CD14-positive monocyte (primary cell): ENCODE data around the gene BATF. TPM values are rescaled to one million over a fixed set of nuclear protein-coding genes. Genes with fewer than 3 reads are reported as not detected.

Source experiments
- DNase-seq, 3 donors: peaks; one replicate each; pipeline ENCODE4 v3.0.0-alpha.2; 2011 to 2022
- H2AFZ ChIP-seq: 2 replicates; pipeline ENCODE4 v1.6.0; 2012; ENCODE audit warnings: mild to moderate bottlenecking, low read depth, low read length, inconsistent platforms; ENCODE audit not compliant: insufficient read depth, poor library complexity, severe bottlenecking
- H3K27ac ChIP-seq, 2 donors: 1 replicate in 1 of 2; 2 replicates in 1 of 2; pipeline ENCODE4 v1.5.1; 2012 to 2013; ENCODE audit warnings: low read length in 2 of 2, control low read depth in 1 of 2, inconsistent platforms in 1 of 2, low read depth in 1 of 2, mild to moderate bottlenecking in 1 of 2
- H3K27me3 ChIP-seq, 2 donors: one replicate each; pipeline versions ENCODE4 v1.6.0 to v1.6.1; 2011 to 2013; ENCODE audit warnings: low read length in 2 of 2; ENCODE audit not compliant: control insufficient read depth in 2 of 2, insufficient read depth in 2 of 2
- H3K36me3 ChIP-seq, 2 donors: replicated peaks in 1 of 2; 1 replicate in 1 of 2; 2 replicates in 1 of 2; pipeline versions ENCODE4 v1.5.1 to v1.6.1; 2012 to 2013; ENCODE audit warnings: low read length in 2 of 2, control low read depth in 1 of 2, inconsistent platforms in 1 of 2, mild to moderate bottlenecking in 1 of 2; ENCODE audit not compliant: insufficient read depth in 2 of 2, control insufficient read depth in 1 of 2
- H3K4me1 ChIP-seq, 2 donors: 1 replicate in 1 of 2; 2 replicates in 1 of 2; pipeline versions ENCODE4 v1.5.1 to v1.6.1; 2012 to 2013; ENCODE audit warnings: low read length in 2 of 2, control low read depth in 1 of 2, inconsistent platforms in 1 of 2, mild to moderate bottlenecking in 1 of 2, moderate library complexity in 1 of 2; ENCODE audit not compliant: insufficient read depth in 2 of 2, control insufficient read depth in 1 of 2
- H3K4me2 ChIP-seq: replicated peaks from 2 replicates; pipeline ENCODE3; 2012; ENCODE audit warnings: low read length, moderate library complexity, mild to moderate bottlenecking; ENCODE audit not compliant: poor library complexity, severe bottlenecking; ENCODE audit errors: extremely low read depth
- H3K4me3 ChIP-seq, 3 experiments: fragments of 200-600 bp in 1 of 3; sonication (generic) in 1 of 3; replicated peaks in 1 of 3; 1 replicate in 2 of 3; 2 replicates in 1 of 3; pipeline ENCODE4 v1.5.1; 2011 to 2013; ENCODE audit warnings: low read length in 3 of 3, mild to moderate bottlenecking in 3 of 3, control low read depth in 2 of 3, low read depth in 2 of 3, inconsistent platforms in 1 of 3, moderate library complexity in 1 of 3
- H3K79me2 ChIP-seq: 2 replicates; pipeline ENCODE4 v1.6.0; 2012; ENCODE audit warnings: mild to moderate bottlenecking, control low read depth, inconsistent platforms, low read length, moderate library complexity; ENCODE audit not compliant: insufficient read depth
- H3K9ac ChIP-seq: 2 replicates; pipeline ENCODE4 v1.6.0; 2017; ENCODE audit warnings: low read length, mild to moderate bottlenecking; ENCODE audit not compliant: insufficient read depth, poor library complexity, severe bottlenecking
- H3K9me3 ChIP-seq, 2 donors: replicated peaks in 1 of 2; 1 replicate in 1 of 2; 2 replicates in 1 of 2; pipeline versions ENCODE4 v1.5.1 to v1.6.1; 2012 to 2013; ENCODE audit warnings: low read length in 2 of 2, control low read depth in 1 of 2; ENCODE audit not compliant: control insufficient read depth in 1 of 2, insufficient read depth in 1 of 2
- H4K20me1 ChIP-seq: 2 replicates; pipeline ENCODE4 v1.6.0; 2012; ENCODE audit warnings: mild to moderate bottlenecking, low read length, control low read depth, moderate library complexity; ENCODE audit not compliant: insufficient read depth
- H3K27ac Mint-ChIP-seq, 7 donors: one replicate each; pipeline ENCODE4 v1.8.0; 2020; ENCODE audit warnings: mild to moderate bottlenecking in 7 of 7, mixed read lengths in 7 of 7, moderate library complexity in 6 of 7, inconsistent platforms in 2 of 7
- H3K27me3 Mint-ChIP-seq, 3 donors: one replicate each; pipeline ENCODE4 v1.8.0; 2021 to 2022; ENCODE audit warnings: low read depth in 3 of 3, mild to moderate bottlenecking in 3 of 3, mixed read lengths in 3 of 3, moderate library complexity in 3 of 3, inconsistent platforms in 1 of 3
- H3K36me3 Mint-ChIP-seq, 2 donors: one replicate each; pipeline ENCODE4 v1.8.0; 2020; ENCODE audit warnings: mixed read lengths in 2 of 2, inconsistent platforms in 1 of 2, mild to moderate bottlenecking in 1 of 2
- H3K4me1 Mint-ChIP-seq: one replicate; pipeline ENCODE4 v1.8.0; 2020; ENCODE audit warnings: mild to moderate bottlenecking, mixed read lengths
- H3K4me3 Mint-ChIP-seq, 2 donors: one replicate each; pipeline ENCODE4 v1.8.0; 2020; ENCODE audit warnings: mild to moderate bottlenecking in 2 of 2, mixed read lengths in 2 of 2, moderate library complexity in 1 of 2
- H3K9me3 Mint-ChIP-seq, 7 donors: one replicate each; pipeline ENCODE4 v1.8.0; 2020 to 2022; ENCODE audit warnings: mixed read lengths in 7 of 7, mild to moderate bottlenecking in 6 of 7, moderate library complexity in 6 of 7, inconsistent platforms in 2 of 7
- CTCF ChIP-seq: fragments of 200-600 bp; IDR thresholded peaks from one replicate; pipeline ENCODE4 v1.8.0; 2022; ENCODE audit warnings: antibody characterized with exemption, mild to moderate bottlenecking
- WGBS: methylation state at CpG from one replicate; pipeline ENCODE4 v1.1.5; 2013; ENCODE audit warnings: missing lambda C conversion rate; ENCODE audit not compliant: insufficient coverage; 5-methylcytosine and 5-hydroxymethylcytosine counted together
- intact Hi-C, 2 donors: fragments of 100-400 bp; cut with micrococcal nuclease; formaldehyde crosslinking; loops; one replicate each; pipeline versions ENCODE4 v1.15.0 to v1.15.1; 2023
- polyA plus RNA-seq, 3 donors: library from polyadenylated mRNA; depleted of rRNA in 1 of 3; unstranded in 2 of 3; stranded (reverse) in 1 of 3; fragments of 300-500 nt in 2 of 3; fragments of >200 nt in 1 of 3; fragmentation: Illumina TruSeq in 2 of 3; gene quantifications; 1 replicate in 2 of 3; 2 replicates in 1 of 3; pipeline ENCODE4 v1.2.3, GENCODE V29; 2012 to 2021

The BATF gene
- polyA plus RNA-seq, 3 donors, result 12.6 to 25.8 (median 20.9) TPM

GRCh38 chr14:75501080-75501479 lies 21.2 kb upstream of the BATF start:
- H3K9me3 ChIP-seq, result no peaks in the 10 kb centered on the region
- H3K9ac ChIP-seq, result no peak overlapping the region
- H3K27me3 ChIP-seq, result no peaks in the 10 kb centered on the region
- no peak overlapping the region for H3K4me3 ChIP-seq
- Mint-ChIP-seq H3K4me1 (peaks cover 15% of the 10 kb centered on the region), H3K27ac (no peak overlapping the region), H3K9me3 (peaks cover 0 to 3% (median 0%) of the 10 kb centered on the region in 7 donors), H3K36me3 (no peaks in the 10 kb centered on the region), H3K27me3 (no peaks in the 10 kb centered on the region), H3K4me3 (no peak overlapping the region)
- no peak for DNase-seq
- WGBS, result 83% methylated on average over 1 of the region's 3 CpGs
- no peak for TF ChIP-seq CTCF
- no peak overlapping the region for H2AFZ ChIP-seq
- intact Hi-C loops, result no loop called here
- H3K4me1 ChIP-seq, result peaks cover 14 to 16% of the 10 kb centered on the region in 2 donors
- no peaks in the 10 kb centered on the region for H3K79me2 ChIP-seq
- no peaks in the 10 kb centered on the region for H3K36me3 ChIP-seq
- H3K4me2 ChIP-seq, result no peak overlapping the region
- no peaks in the 10 kb centered on the region for H4K20me1 ChIP-seq
- H3K27ac ChIP-seq, result no peak overlapping the region

GRCh38 chr14:75504411-75504810 lies 17.9 kb upstream of the BATF start:
- Mint-ChIP-seq H3K27ac (no peak overlapping the region), H3K27me3 (no peaks in the 10 kb centered on the region), H3K4me1 (no peaks in the 10 kb centered on the region), H3K9me3 (peaks cover 5 to 12% (median 8%) of the 10 kb centered on the region in 7 donors), H3K36me3 (no peaks in the 10 kb centered on the region), H3K4me3 (no peak overlapping the region)
- WGBS, result no CpG with 5 or more reads among the region's 1 CpG
- H3K4me2 ChIP-seq, result no peak overlapping the region
- H3K4me1 ChIP-seq, result no peaks in the 10 kb centered on the region
- H3K4me3 ChIP-seq, result no peak overlapping the region
- no peaks in the 10 kb centered on the region for H3K36me3 ChIP-seq
- H3K27me3 ChIP-seq, result no peaks in the 10 kb centered on the region
- H3K27ac ChIP-seq, result no peak overlapping the region
- no peak overlapping the region for H3K9ac ChIP-seq
- no peaks in the 10 kb centered on the region for H3K9me3 ChIP-seq
- no peaks in the 10 kb centered on the region for H3K79me2 ChIP-seq
- H4K20me1 ChIP-seq, result no peaks in the 10 kb centered on the region
- intact Hi-C loops, result no loop called here
- no peak for DNase-seq
- H2AFZ ChIP-seq, result no peak overlapping the region
- no peak for TF ChIP-seq CTCF
